Upper lobe of left lung (tissue), 6 donors: ENCODE results near the gene ZNF764. TPM values are rescaled to one million over a fixed set of nuclear protein-coding genes. Genes with fewer than 3 reads are reported as not detected.

ENCODE experiments used
- ATAC-seq, 2 donors: fragments of 200-7000 bp; cut with Tn5 transposase; one replicate each; pipeline ENCODE4 v1.9.1; 2022; ENCODE audit warnings: mild to moderate bottlenecking in 2 of 2, moderate library complexity in 2 of 2; ENCODE audit not compliant: low FRiP score in 2 of 2
- DNase-seq, 2 donors: peaks; one replicate each; pipeline ENCODE4 v3.0.0-alpha.2; 2019 to 2020
- H3K27ac ChIP-seq, 4 donors: fragments of 200-600 bp; sonication (generic); one replicate each; pipeline ENCODE4 v1.5.1; 2016 to 2019
- H3K27me3 ChIP-seq, 4 donors: fragments of 200-600 bp; sonication (generic); one replicate each; pipeline ENCODE4 v1.5.1; 2017 to 2019
- H3K36me3 ChIP-seq, 4 donors: fragments of 200-600 bp; sonication (generic); one replicate each; pipeline ENCODE4 v1.5.1; 2016 to 2019
- H3K4me1 ChIP-seq, 4 donors: fragments of 200-600 bp; sonication (generic); one replicate each; pipeline ENCODE4 v1.5.1; 2018 to 2019
- H3K4me3 ChIP-seq, 4 donors: fragments of 200-600 bp; sonication (generic); one replicate each; pipeline ENCODE4 v1.5.1; 2017 to 2019; ENCODE audit warnings: mild to moderate bottlenecking in 2 of 4, moderate library complexity in 1 of 4
- H3K9me3 ChIP-seq, 4 donors: fragments of 200-600 bp; sonication (generic); one replicate each; pipeline ENCODE4 v1.5.1; 2018 to 2019
- EP300 ChIP-seq, 4 donors: sonication (generic); formaldehyde crosslinking; IDR thresholded peaks; one replicate each; pipeline ENCODE4 v1.5.1; 2017; ENCODE audit warnings: antibody characterized with exemption in 4 of 4, control low read depth in 2 of 4
- POLR2A ChIP-seq, 4 donors: fragments of 450-650 bp; IDR thresholded peaks; one replicate each; pipeline ENCODE4 v1.5.1; 2016 to 2017; ENCODE audit warnings: antibody characterized with exemption in 4 of 4, mild to moderate bottlenecking in 2 of 4
- POLR2AphosphoS5 ChIP-seq, 2 donors: sonication (generic); formaldehyde crosslinking; IDR thresholded peaks; one replicate each; pipeline ENCODE4 v1.5.1; 2017; ENCODE audit warnings: antibody characterized with exemption in 2 of 2
- WGBS, 2 donors: methylation state at CpG; one replicate each; pipeline ENCODE4 v1.1.5; 2017 to 2018; 5-methylcytosine and 5-hydroxymethylcytosine counted together
- small RNA-seq, 4 donors: library from RNA; depleted of rRNA; stranded (forward); fragments of <200 nt; gene quantifications; one replicate each; pipeline ENCODE3, GENCODE V24; 2016
- total RNA-seq, 6 donors: library from RNA; depleted of rRNA in 4 of 6; stranded (reverse); fragments of >200 nt in 4 of 6; gene quantifications; one replicate each; pipeline versions ENCODE4 v1.1.0 to v1.2.1, GENCODE V29; 2016 to 2021
- TF ChIP-seq, protein P1 (sequence below), 6 experiments: fragments of 450-650 bp in 4 of 6; fragments of 200-600 bp in 2 of 6; sonication (generic) in 2 of 6; IDR thresholded peaks; one replicate each; pipeline ENCODE4 v1.5.1; 2016 to 2019; ENCODE audit warnings: antibody characterized with exemption in 6 of 6
- donor health status: DM: no; HTN: no; CAD: no; lungs with moderate emphysema.
- donor health status: DM: no; HTN: yes; CAD: no; lungs with severe emphysema.

ZNF764 gene
- total RNA-seq, 6 donors from 2014 or later = 7.6 to 18.9 (median 10.6) TPM

DNA sequence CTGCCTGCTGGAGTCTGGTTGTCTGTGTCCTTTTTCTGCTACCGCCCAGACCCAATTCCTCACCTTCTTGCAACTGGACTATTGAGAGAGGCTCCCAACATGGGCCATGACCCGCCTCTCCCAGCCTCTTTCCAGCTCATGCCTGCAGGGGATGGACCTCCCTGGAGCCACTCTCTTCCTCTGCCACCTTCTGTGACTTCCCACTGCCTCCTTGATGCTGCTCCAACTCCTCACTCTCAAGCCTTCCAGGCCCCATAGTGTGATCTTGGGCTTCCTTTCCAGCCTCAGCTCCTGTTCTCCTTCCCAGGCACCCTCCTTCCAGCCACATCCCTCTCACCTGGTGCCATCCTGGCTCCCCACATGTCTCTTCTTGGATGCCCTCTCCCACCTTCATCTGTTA lies 42.9 kb downstream of the ZNF764 start:
- Histone ChIP-seq H3K27ac (no peak overlapping the region), H3K9me3 (no peaks in the 10 kb centered on the region), H3K4me3 (no peak overlapping the region), H3K4me1 (no peaks in the 10 kb centered on the region), H3K27me3 (no peaks in the 10 kb centered on the region), H3K36me3 (peaks cover 0 to 33% (median 5%) of the 10 kb centered on the region in 4 donors)
- DNase-seq (no peak), ATAC-seq (no peak)
- TF ChIP-seq POLR2AphosphoS5 (IDR thresholded peaks at IDR 0.05) = no peak
- no peak for TF ChIP-seq EP300 (IDR thresholded peaks at IDR 0.05)
- no peak for TF ChIP-seq POLR2A (IDR thresholded peaks at IDR 0.05)
- TF ChIP-seq, protein P1, sequence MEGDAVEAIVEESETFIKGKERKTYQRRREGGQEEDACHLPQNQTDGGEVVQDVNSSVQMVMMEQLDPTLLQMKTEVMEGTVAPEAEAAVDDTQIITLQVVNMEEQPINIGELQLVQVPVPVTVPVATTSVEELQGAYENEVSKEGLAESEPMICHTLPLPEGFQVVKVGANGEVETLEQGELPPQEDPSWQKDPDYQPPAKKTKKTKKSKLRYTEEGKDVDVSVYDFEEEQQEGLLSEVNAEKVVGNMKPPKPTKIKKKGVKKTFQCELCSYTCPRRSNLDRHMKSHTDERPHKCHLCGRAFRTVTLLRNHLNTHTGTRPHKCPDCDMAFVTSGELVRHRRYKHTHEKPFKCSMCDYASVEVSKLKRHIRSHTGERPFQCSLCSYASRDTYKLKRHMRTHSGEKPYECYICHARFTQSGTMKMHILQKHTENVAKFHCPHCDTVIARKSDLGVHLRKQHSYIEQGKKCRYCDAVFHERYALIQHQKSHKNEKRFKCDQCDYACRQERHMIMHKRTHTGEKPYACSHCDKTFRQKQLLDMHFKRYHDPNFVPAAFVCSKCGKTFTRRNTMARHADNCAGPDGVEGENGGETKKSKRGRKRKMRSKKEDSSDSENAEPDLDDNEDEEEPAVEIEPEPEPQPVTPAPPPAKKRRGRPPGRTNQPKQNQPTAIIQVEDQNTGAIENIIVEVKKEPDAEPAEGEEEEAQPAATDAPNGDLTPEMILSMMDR (IDR thresholded peaks at IDR 0.05) = no peak
- 92 to 97% methylated on average over 2 of the region's 2 CpGs for WGBS, 2 donors

DNA sequence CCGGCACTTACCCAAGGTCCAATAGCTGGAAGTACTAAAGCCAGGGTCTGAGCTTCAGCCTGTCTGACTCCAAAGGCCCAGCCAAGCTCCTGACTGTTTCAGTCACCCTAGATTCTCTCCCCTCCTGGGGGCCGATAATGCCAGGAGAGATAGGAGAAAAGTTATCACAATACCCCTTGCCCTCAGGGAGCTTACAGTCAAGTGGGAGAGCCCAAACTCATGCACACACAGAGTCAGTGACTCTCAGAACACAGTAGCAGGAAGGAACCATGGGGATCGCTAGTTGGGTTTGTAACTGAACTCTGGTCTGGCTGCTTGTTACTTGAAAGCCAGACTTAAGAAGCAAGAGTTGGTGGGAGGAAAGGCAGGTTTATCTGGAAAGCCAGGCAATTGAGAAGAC lies 46.7 kb downstream of the ZNF764 start:
- H3K9me3 ChIP-seq = no peaks in the 10 kb centered on the region
- no peak for TF ChIP-seq POLR2AphosphoS5 (IDR thresholded peaks at IDR 0.05)
- TF ChIP-seq, protein P1 (IDR thresholded peaks at IDR 0.05) = no peak
- no peak for TF ChIP-seq POLR2A (IDR thresholded peaks at IDR 0.05)
- no peak for TF ChIP-seq EP300 (IDR thresholded peaks at IDR 0.05)
- H3K36me3 ChIP-seq = peaks cover 0 to 19% (median 2%) of the 10 kb centered on the region in 4 donors
- ATAC-seq (no peak), DNase-seq (no peak)
- H3K4me1 ChIP-seq = no peaks in the 10 kb centered on the region
- 98 to 100% methylated on average over 2 to 3 of the region's 3 CpGs for WGBS, 2 donors
- H3K27me3 ChIP-seq = no peaks in the 10 kb centered on the region
- no peak overlapping the region for H3K27ac ChIP-seq
- no peak overlapping the region for H3K4me3 ChIP-seq

DNA sequence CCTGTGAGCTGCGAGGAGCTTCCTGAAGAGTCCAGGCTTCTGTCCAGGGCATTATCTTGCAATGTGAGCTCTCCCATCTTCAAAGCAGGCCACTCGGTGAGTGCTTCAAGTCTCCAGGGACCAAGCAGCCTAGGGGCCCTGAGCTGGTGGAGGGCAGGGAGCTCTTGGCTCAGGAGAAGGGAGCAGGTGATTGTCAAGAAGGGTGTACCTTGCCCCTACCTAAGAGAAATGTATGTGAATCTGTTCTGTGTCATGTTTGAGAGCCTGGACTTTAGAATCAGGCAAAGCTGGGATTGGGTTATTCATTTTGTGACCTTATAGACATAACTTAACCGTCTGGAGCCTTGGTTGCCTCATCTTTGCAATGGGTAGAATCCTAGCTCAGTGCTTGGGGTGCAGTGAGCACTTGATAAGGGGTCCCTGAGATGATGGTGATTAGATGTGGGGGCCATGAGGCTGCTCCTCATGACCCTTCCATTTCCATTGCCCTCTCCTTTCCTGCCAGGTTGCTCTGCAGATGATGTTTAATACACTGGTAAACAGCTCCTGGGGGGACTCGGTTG lies 47.7 kb downstream of the ZNF764 start:
- TF ChIP-seq EP300 (IDR thresholded peaks at IDR 0.05) = no peak
- TF ChIP-seq POLR2A (IDR thresholded peaks at IDR 0.05) = no peak
- TF ChIP-seq, protein P1 (IDR thresholded peaks at IDR 0.05) = no peak
- no peak for TF ChIP-seq POLR2AphosphoS5 (IDR thresholded peaks at IDR 0.05)
- no peak overlapping the region for H3K27ac ChIP-seq
- no peaks in the 10 kb centered on the region for H3K27me3 ChIP-seq
- WGBS, 2 donors = 67 to 83% methylated on average over 4 of the region's 4 CpGs
- H3K4me1 ChIP-seq = no peaks in the 10 kb centered on the region
- peaks cover 0 to 19% (median 1%) of the 10 kb centered on the region in 4 donors for H3K36me3 ChIP-seq
- H3K9me3 ChIP-seq = no peaks in the 10 kb centered on the region
- no peak for ATAC-seq
- no peak for DNase-seq
- no peak overlapping the region for H3K4me3 ChIP-seq

DNA sequence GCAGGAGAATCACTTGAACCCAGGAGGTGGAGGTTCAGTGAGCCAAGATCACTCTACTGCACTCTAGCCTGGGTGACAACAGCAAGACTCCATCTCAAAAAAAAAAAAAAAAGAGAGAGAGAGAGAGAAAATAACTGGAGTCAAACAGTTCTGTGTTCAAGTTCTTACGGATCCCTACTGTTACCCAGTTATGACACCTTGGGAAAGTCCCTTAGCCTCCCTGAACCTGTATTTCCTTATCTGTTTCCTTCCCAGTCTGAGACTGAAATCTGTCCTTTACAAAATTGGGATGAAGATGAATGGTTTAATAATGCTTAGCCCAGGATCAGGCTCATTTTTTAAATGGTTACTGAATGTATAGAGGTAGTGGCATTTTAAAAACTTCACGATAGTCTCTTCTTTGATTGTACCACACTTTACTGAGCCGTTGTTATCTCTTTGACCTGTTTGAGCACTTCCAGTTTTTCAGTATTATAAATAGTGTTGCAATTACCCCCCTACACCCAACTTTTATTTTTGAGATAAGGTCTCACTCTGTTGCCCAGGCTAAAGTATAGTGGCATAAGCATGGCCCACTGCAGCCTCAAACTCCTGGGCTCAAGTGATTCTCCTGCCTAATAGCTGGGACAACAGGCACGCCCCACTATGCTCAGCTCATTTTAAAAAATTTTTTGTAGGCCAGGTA lies 49.0 kb downstream of the ZNF764 start:
- Histone ChIP-seq H3K27me3 (no peaks in the 10 kb centered on the region), H3K36me3 (peaks cover 0 to 21% (median 1%) of the 10 kb centered on the region in 4 donors), H3K9me3 (no peaks in the 10 kb centered on the region), H3K4me1 (no peaks in the 10 kb centered on the region), H3K4me3 (no peak overlapping the region), H3K27ac (no peak overlapping the region)
- TF ChIP-seq EP300 (IDR thresholded peaks at IDR 0.05) (no peak), POLR2A (IDR thresholded peaks at IDR 0.05) (no peak), POLR2AphosphoS5 (IDR thresholded peaks at IDR 0.05) (no peak)
- TF ChIP-seq, protein P1 (IDR thresholded peaks at IDR 0.05) = no peak
- ATAC-seq = no peak
- DNase-seq = no peak
- 60 to 73% methylated on average over 4 of the region's 4 CpGs for WGBS, 2 donors

Small RNA genes lying within 50 kb of the gene (small RNA-seq; reads per million reads assigned to genes)
- gene AC093249.4 (0 reads per million in 4 donors), gene MIR4518 (0 reads per million in 4 donors)

Other genes starting within 250 kb of the ZNF764 start
- gene CD2BP2, start 203.1 kb downstream of the ZNF764 start, total RNA-seq = 10 to 100 TPM; 24.2 to 63.7 (median 38.8) TPM
- 10 to 100 TPM; 31.1 to 71.2 (median 40.3) TPM for gene TBC1D10B, start 187.9 kb downstream of the ZNF764 start, total RNA-seq
- gene MYL11, start 183.6 kb downstream of the ZNF764 start, total RNA-seq = 1 to 10 TPM in 1 of 6 donors, not detected in 5; 1.6 TPM
- 10 to 100 TPM in 1 of 6 donors, 1 to 10 TPM in 5; 3.5 to 13.6 (median 7.1) TPM for gene SEPTIN1, start 175.8 kb downstream of the ZNF764 start, total RNA-seq
- gene ZNF48, start 163.0 kb downstream of the ZNF764 start, total RNA-seq = 10 to 100 TPM in 3 of 6 donors, 1 to 10 TPM in 3; 6.8 to 29.2 (median 10.9) TPM
- gene ZNF771, start 150.8 kb downstream of the ZNF764 start, total RNA-seq = 10 to 100 TPM in 2 of 6 donors, 1 to 10 TPM in 4; 5.2 to 12.3 (median 7.2) TPM
- 10 to 100 TPM in 5 of 6 donors, 1 to 10 TPM in 1; 4.2 to 31.8 (median 20.0) TPM for gene DCTPP1, start 128.3 kb downstream of the ZNF764 start, total RNA-seq
- 10 to 100 TPM; 34.7 to 64.0 (median 38.2) TPM for gene SEPHS2, start 112.5 kb downstream of the ZNF764 start, total RNA-seq
- gene ITGAL, start 85.6 kb downstream of the ZNF764 start, total RNA-seq = 100 to 1,000 TPM in 1 of 6 donors, 10 to 100 TPM in 5; 22.8 to 138 (median 67.0) TPM
- 10 to 100 TPM; 27.3 to 58.7 (median 34.8) TPM for gene ZNF768, start 31.8 kb downstream of the ZNF764 start, total RNA-seq
- gene ZNF747, start 23.5 kb downstream of the ZNF764 start, total RNA-seq = 10 to 100 TPM; 11.0 to 15.5 (median 11.5) TPM
- 10 to 100 TPM; 15.0 to 34.6 (median 18.8) TPM for gene ZNF688, start 13.3 kb upstream of the ZNF764 start, total RNA-seq
- gene ZNF785, start 27.3 kb upstream of the ZNF764 start, total RNA-seq = 10 to 100 TPM in 4 of 6 donors, 1 to 10 TPM in 2; 7.3 to 52.4 (median 15.3) TPM
- gene ZNF689, start 52.0 kb upstream of the ZNF764 start, total RNA-seq = 10 to 100 TPM in 2 of 6 donors, 1 to 10 TPM in 4; 3.1 to 10.9 (median 8.9) TPM
- gene PRR14, start 92.6 kb upstream of the ZNF764 start, total RNA-seq = 100 to 1,000 TPM in 1 of 6 donors, 10 to 100 TPM in 5; 34.5 to 160 (median 54.9) TPM
- gene FBRS, start 100.1 kb upstream of the ZNF764 start, total RNA-seq = 100 to 1,000 TPM in 1 of 6 donors, 10 to 100 TPM in 5; 38.0 to 150 (median 70.4) TPM
- gene SRCAP, start 140.8 kb upstream of the ZNF764 start, total RNA-seq = 100 to 1,000 TPM in 1 of 6 donors, 10 to 100 TPM in 5; 38.3 to 102 (median 66.0) TPM
- 10 to 100 TPM; 27.4 to 70.2 (median 33.5) TPM for gene PHKG2, start 190.1 kb upstream of the ZNF764 start, total RNA-seq
- 10 to 100 TPM in 4 of 6 donors, 1 to 10 TPM in 2; 6.1 to 45.1 (median 16.0) TPM for gene CFAP119, start 203.7 kb upstream of the ZNF764 start, total RNA-seq
- 100 to 1,000 TPM in 2 of 6 donors, 10 to 100 TPM in 4; 69.9 to 137 (median 95.2) TPM for gene RNF40, start 203.9 kb upstream of the ZNF764 start, total RNA-seq
- 10 to 100 TPM; 13.1 to 32.5 (median 14.8) TPM for gene ZNF629, start 228.8 kb upstream of the ZNF764 start, total RNA-seq